PC-3 (cell line): ENCODE measurements around the gene DLGAP1.

ENCODE experiments used
- CTCF ChIP-seq: fragments of 300-600 bp; sonication (generic); conservative IDR thresholded peaks from 2 replicates; pipeline ENCODE4 v1.5.1; 2017; ENCODE audit warnings: antibody characterized with exemption, low read depth, mild to moderate bottlenecking, low read length
- EZH2phosphoT487 ChIP-seq: fragments of 300-600 bp; sonication (generic); IDR thresholded peaks from 2 replicates; pipeline ENCODE4 v1.6.1; 2018; ENCODE audit warnings: mild to moderate bottlenecking, antibody characterized with exemption, low read length, borderline replicate concordance

- TF ChIP-seq CTCF (no peak), EZH2phosphoT487 (no peak)
Observed at GRCh38 chr18:3456686-3457069, 998.4 kb downstream of the DLGAP1 start.
